HG02763 (cell line): Measurements from ENCODE around the gene HDAC1.
"Not testable (repeated sequence)": the region's sequence is repeated elsewhere in the genome, so short reads cannot be mapped to it uniquely, and the experiment has no call there.

ENCODE experiments used
- ATAC-seq: cut with Tn5 transposase; IDR thresholded peaks from one replicate; pipeline ENCODE4 v1.9.1; 2021; ENCODE audit warnings: mild to moderate bottlenecking, moderate library complexity; ENCODE audit not compliant: unreplicated experiment

Gene HDAC1

GRCh38 chr1:32273391-32274208 is 18.3 kb upstream of the HDAC1 start:
- ATAC-seq, result no peak

DNA sequence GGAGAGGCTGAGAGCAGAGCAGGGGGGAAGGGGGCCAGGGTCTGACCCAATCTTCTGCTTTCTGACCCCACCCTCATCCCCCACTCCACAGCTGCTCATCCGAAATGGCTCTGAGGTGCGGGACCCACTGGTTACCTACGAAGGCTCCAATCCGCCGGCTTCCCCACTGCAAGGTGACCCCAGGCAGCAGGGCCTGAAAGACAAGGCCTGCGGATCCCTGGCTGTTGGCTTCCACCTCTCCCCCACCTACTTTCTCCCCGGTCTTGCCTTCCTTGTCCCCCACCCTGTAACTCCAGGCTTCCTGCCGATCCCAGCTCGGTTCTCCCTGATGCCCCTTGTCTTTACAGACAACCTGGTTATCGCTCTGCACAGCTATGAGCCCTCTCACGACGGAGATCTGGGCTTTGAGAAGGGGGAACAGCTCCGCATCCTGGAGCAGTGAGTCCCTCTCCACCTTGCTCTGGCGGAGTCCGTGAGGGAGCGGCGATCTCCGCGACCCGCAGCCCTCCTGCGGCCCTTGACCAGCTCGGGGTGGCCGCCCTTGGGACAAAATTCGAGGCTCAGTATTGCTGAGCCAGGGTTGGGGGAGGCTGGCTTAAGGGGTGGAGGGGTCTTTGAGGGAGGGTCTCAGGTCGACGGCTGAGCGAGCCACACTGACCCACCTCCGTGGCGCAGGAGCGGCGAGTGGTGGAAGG is 17.1 kb upstream of the HDAC1 start:
- no peak for ATAC-seq

DNA sequence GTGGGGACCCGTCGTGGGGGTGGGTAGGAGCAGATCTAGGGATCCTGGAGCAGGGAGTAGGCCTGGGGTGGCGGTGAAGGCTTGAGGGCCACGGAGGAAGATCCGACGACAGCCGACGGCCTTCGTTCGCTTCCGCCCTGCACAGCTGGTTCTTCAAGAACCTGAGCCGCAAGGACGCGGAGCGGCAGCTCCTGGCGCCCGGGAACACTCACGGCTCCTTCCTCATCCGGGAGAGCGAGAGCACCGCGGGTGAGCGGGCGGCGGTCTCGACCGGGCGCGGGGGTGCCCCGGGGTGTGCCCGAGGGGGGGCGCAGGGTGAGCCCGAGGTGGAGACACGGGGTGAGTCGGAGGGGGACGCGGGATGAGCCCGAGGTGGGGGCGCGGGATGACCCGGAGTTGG is 16.5 kb upstream of the HDAC1 start:
- ATAC-seq, result no peak

DNA sequence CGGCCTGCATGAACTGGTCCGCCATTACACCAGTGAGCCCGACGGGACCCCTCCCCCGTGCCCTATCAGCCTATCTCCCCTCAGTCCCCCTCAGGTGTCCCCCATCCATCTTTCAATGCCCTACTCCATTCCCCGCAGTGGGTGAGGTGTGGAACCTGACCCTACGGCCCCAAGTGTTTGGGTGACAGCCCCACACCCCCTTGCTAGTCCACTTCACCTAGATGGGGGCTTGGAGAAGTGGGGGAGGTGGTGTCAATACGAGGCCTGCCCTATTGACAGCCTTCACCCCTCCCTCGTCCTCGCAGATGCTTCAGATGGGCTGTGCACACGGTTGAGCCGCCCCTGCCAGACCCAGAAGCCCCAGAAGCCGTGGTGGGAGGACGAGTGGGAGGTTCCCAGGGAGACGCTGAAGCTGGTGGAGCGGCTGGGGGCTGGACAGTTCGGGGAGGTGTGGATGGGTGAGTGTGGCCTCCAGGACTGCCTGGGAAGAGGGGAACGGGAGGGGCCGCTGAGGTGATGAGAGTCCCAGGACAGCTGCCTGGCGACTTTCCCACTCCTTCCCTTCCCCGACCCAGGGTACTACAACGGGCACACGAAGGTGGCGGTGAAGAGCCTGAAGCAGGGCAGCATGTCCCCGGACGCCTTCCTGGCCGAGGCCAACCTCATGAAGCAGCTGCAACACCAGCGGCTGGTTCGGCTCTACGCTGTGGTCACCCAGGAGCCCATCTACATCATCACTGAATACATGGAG is 15.7 kb upstream of the HDAC1 start:
- ATAC-seq, result no peak

DNA sequence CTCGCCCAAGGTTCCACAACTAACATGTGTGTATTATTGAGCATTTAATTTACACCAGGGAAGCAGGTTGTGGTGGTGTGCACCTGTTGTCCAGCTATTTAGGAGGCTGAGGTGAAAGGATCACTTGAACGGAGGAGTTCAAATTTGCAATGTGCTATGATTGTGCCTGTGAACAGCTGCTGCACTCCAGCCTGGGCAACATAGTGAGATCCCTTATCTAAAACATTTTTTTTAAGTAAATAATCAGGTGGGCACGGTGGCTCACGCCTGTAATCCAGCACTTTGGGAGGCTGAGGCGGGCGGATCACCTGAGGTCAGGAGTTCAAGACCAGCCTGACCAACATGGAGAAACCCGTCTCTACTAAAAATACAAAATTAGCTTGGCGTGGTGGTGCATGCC is 7.1 kb upstream of the HDAC1 start:
- not testable (repeated sequence) for ATAC-seq

DNA sequence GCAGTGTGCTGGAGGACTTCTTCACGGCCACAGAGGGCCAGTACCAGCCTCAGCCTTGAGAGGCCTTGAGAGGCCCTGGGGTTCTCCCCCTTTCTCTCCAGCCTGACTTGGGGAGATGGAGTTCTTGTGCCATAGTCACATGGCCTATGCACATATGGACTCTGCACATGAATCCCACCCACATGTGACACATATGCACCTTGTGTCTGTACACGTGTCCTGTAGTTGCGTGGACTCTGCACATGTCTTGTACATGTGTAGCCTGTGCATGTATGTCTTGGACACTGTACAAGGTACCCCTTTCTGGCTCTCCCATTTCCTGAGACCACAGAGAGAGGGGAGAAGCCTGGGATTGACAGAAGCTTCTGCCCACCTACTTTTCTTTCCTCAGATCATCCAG is 6.2 kb upstream of the HDAC1 start:
- ATAC-seq, result no peak

- ATAC-seq, result no peak
These were observed 5.1 kb upstream of the HDAC1 start for GRCh38 chr1:32286763-32287162.

DNA sequence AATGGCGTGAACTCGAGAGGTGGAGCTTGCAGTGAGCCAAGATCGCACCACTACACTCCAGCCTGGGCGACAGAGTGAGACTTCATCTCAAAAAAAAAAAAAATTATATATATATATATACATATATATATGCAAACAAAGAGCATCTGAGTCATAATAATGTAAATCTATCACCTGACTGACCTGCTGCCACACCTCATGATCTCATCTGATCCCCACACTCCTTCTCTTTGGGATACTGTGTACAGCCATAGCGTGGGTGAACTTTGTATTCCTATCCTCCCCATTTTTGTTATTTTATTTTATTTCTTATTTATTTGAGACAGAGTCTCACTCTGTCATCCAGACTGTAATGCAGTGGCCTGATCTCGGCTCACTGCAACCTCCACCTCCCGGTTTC is 2.6 kb upstream of the HDAC1 start:
- ATAC-seq, result no peak

GRCh38 chr1:32291145-32291707 is 657 bp upstream of the HDAC1 start:
- ATAC-seq, result no peak

GRCh38 chr1:32298211-32298610 is 6.3 kb downstream of the HDAC1 start:
- ATAC-seq, result not testable (repeated sequence)

DNA sequence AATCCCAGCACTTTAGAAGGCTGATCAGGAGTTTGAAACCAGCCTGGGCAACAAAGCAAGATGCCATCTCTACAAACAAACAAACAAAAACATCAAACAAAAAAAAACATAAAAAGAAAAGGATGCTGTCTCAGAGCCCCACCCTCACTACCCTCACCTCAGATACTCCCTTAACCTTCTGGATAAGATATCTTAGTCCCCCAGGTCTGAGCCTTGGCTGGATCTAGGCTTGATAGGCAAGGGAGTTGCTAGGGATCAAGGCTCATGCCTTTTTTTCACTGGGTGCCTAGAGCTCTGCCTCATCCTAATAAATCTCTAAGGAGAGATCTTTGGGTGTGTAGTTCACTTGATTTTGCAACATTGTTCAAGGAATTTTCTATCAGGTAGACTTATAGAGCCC is 7.4 kb downstream of the HDAC1 start:
- ATAC-seq, result no peak

DNA sequence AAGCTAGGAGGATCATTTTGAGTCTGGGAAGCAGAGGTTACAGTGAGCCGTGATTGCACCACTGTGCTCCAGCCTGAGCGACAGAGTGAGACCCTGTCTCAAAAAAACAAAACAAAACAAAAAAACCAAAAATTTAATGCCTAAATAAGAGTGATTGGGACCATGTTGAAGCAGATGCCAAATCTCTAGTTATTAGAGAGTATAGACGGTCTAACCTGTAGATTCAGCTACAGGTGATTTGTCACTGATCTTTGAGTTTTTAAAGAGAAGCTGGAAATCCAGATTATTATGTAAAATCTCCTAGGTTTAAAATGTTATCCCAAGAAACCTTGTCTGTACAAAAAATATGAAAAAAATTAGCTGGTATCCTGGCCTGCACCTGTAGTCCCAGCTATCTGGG is 11.5 kb downstream of the HDAC1 start:
- no peak for ATAC-seq

GRCh38 chr1:32303997-32304622 is 12.2 kb downstream of the HDAC1 start:
- no peak for ATAC-seq

DNA sequence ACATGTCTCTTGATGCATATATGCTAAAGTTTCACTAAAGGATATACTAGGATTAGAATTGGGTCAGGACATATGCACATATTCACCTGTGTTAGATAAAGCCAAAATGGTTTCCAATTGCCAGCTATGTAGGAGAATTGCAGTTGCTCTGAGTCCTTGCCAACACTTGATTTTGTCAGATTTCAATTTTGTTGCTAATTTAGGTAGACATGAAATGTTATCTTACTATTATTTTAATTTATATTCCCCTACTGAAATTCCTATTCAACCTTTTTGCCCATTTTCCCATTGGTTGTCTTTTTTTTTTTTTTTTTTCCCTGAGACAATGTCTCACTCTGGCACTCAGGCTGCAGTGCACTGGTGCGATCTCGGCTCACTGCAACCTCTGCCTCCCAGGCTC is 13.4 kb downstream of the HDAC1 start:
- ATAC-seq, result no peak

DNA sequence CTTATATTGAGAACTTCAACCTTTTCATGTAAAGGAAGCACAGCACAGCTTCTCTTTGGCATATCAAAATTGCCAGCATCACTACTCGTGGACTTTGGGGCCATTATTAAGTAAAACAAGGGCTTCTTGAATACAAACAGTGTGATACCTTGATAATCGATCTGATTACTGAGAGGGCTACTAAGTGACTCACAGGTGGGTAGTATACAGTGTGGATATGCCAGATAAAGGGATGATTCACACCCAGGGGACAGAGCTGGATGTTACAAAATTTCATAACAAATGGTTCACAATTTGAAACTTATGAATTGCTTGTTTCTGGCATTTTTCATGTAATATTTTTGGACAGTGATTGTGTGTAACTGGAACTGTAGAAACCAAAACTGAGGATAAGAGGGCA is 15.4 kb downstream of the HDAC1 start:
- ATAC-seq, result no peak

DNA sequence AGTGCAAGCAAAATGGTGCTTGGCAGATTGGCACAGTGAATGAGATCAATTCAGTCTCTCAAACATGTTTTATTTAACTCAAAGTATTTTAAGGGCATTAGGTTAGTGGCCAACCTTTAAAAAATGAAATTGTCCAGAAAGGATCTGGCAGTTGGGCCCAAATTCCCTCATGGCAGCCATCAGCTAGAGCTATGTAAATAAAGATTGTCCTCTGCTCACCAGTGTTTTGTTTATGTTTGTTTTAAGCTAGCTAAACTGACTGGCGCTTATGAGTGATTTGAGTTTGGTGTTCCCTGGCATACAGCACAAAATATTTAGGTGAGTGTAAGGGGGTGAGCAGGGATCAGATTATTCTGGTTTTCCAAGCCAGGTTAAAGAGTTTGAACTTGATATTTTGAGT is 18.1 kb downstream of the HDAC1 start:
- ATAC-seq, result no peak

DNA sequence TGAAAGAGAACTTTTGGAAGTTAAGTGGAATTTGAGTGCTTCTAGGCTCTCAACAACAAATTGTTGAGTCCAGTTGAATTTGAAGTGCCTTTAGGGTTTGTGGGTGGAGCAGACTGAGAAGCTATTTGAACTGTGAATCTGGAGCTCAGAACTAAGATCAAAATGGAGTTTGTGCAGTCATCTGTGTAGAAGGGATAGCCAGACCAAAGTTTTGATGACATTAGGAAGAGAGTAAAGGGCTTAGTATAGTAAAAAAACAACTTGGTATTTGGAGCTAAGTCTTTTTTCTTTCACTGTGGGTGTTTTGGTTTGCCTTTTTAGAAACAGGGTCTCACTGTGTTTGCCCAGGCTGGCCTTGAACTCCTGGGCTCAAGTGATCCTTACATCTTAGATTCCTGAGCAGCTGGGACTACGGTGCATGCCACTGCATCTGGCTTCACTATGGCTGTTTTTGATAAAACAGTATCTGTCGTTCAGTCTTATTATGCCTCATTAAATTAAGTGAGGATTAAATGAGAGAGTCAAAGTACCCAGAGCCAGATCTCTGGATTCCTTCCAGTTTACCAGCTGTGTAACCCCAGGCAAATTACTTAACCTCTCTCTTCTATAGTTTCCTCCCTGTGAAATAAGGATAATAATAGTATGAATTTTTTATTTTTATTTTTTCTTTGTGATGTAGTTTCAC is 20.0 kb downstream of the HDAC1 start:
- ATAC-seq, result no peak

- no peak for ATAC-seq
These were observed 25.0 kb downstream of the HDAC1 start for GRCh38 chr1:32316903-32317277.

- ATAC-seq, result no peak
These were observed 26.4 kb downstream of the HDAC1 start for GRCh38 chr1:32318127-32318869.
